Small intestine (tissue), 7 donors: Measurements from ENCODE around the gene CAPN15. TPM values are rescaled to one million over a fixed set of nuclear protein-coding genes. Genes with fewer than 3 reads are reported as not detected.

ENCODE experiments used
- DNase-seq, 2 donors: peaks; one replicate each; pipeline versions ENCODE4 v3.0.0 to v3.0.0-alpha.2; 2013
- FAIRE-seq: peaks from 2 replicates; lab custom pipeline; 2012; peaks lifted over from hg19 to GRCh38; lab: Jason Lieb, UNC
- H3K27ac ChIP-seq, 3 donors: one replicate each; pipeline ENCODE4 v1.5.1; 2013; ENCODE audit warnings: low read length in 2 of 3, mild to moderate bottlenecking in 2 of 3, control low read depth in 1 of 3, inconsistent platforms in 1 of 3, low read depth in 1 of 3, moderate library complexity in 1 of 3
- H3K27me3 ChIP-seq, 3 donors: one replicate each; pipeline ENCODE4 v1.6.1; 2013; ENCODE audit warnings: low read length in 3 of 3, inconsistent platforms in 1 of 3; ENCODE audit not compliant: control insufficient read depth in 3 of 3, insufficient read depth in 3 of 3
- H3K36me3 ChIP-seq, 3 donors: one replicate each; pipeline ENCODE4 v1.6.1; 2013; ENCODE audit warnings: low read length in 3 of 3, inconsistent platforms in 1 of 3, low read depth in 1 of 3, mild to moderate bottlenecking in 1 of 3, moderate library complexity in 1 of 3; ENCODE audit not compliant: control insufficient read depth in 3 of 3, insufficient read depth in 2 of 3
- H3K4me1 ChIP-seq, 3 donors: one replicate each; pipeline ENCODE4 v1.6.1; 2013; ENCODE audit warnings: low read length in 2 of 3, inconsistent platforms in 1 of 3, low read depth in 1 of 3, mild to moderate bottlenecking in 1 of 3, moderate library complexity in 1 of 3; ENCODE audit not compliant: control insufficient read depth in 3 of 3, insufficient read depth in 2 of 3
- H3K4me3 ChIP-seq, 3 donors: one replicate each; pipeline ENCODE4 v1.5.1; 2013; ENCODE audit warnings: low read length in 3 of 3, control low read depth in 1 of 3, inconsistent platforms in 1 of 3, low read depth in 1 of 3, mild to moderate bottlenecking in 1 of 3, moderate library complexity in 1 of 3
- H3K9me3 ChIP-seq, 2 donors: one replicate each; pipeline ENCODE4 v1.6.1; 2013; ENCODE audit warnings: low read depth in 1 of 2, low read length in 1 of 2; ENCODE audit not compliant: control insufficient read depth in 2 of 2, insufficient read depth in 1 of 2
- WGBS, 3 donors: extraction: QIAGEN DNeasy Blood & Tissue Kit; methylation state at CpG; one replicate each; pipeline ENCODE4 v1.1.7; 2013; 5-methylcytosine and 5-hydroxymethylcytosine counted together
- polyA plus RNA-seq, 4 donors: library from polyadenylated mRNA; stranded (reverse) in 3 of 4; unstranded in 1 of 4; fragments of 200-250 nt in 3 of 4; fragments of 120-200 nt in 1 of 4; gene quantifications; one replicate each; pipeline versions ENCODE4 v1.2.1 to v1.2.3, GENCODE V29; 2013
- donor health status: healthy with polysubstance abuse.
- donor health status: control.
- donor health status: control.
- donor health status: Bipolar disorder and iron deficiency.
- donor health status: healthy.

CAPN15 gene
- polyA plus RNA-seq, 4 donors = 51.3 to 105 (median 70.2) TPM

- FAIRE-seq (no peak), DNase-seq (no peak)
- Histone ChIP-seq H3K4me1 (no peaks in the 10 kb centered on the region), H3K27ac (no peak overlapping the region), H3K27me3 (no peaks in the 10 kb centered on the region), H3K4me3 (no peak overlapping the region), H3K9me3 (no peaks in the 10 kb centered on the region), H3K36me3 (peaks cover 16 to 78% (median 28%) of the 10 kb centered on the region in 3 donors)
- WGBS, 3 donors = 97 to 98% (median 97%) methylated on average over 29 to 35 of the region's 35 CpGs
These were observed 24.7 kb downstream of the CAPN15 start for GRCh38 chr16:552171-552570.

GRCh38 chr16:553601-554296 lies 26.2 kb downstream of the CAPN15 start:
- H3K27ac ChIP-seq = no peak overlapping the region
- H3K4me1 ChIP-seq = peaks cover 0 to 1% (median 0%) of the 10 kb centered on the region in 3 donors
- H3K4me3 ChIP-seq = no peak overlapping the region
- 92 to 95% (median 93%) methylated on average over 27 to 33 of the region's 33 CpGs for WGBS, 3 donors
- H3K27me3 ChIP-seq = peaks cover 0 to 12% (median 5%) of the 10 kb centered on the region in 3 donors
- no peak for DNase-seq
- H3K36me3 ChIP-seq = peaks cover 12 to 63% (median 24%) of the 10 kb centered on the region in 3 donors
- no peak for FAIRE-seq
- H3K9me3 ChIP-seq = no peaks in the 10 kb centered on the region

- WGBS, 3 donors = 71 to 85% (median 78%) methylated on average over 11 of the region's 11 CpGs
- H3K36me3 ChIP-seq = peaks cover 12 to 58% (median 24%) of the 10 kb centered on the region in 3 donors
- no peaks in the 10 kb centered on the region for H3K9me3 ChIP-seq
- peaks cover 0 to 7% (median 0%) of the 10 kb centered on the region in 3 donors for H3K4me1 ChIP-seq
- H3K27me3 ChIP-seq = peaks cover 2 to 17% (median 8%) of the 10 kb centered on the region in 3 donors
- no peak for DNase-seq
- H3K4me3 ChIP-seq = no peak overlapping the region
- H3K27ac ChIP-seq = no peak overlapping the region
- no peak for FAIRE-seq
These were observed 26.7 kb downstream of the CAPN15 start for GRCh38 chr16:554297-554621.

- FAIRE-seq (no peak), DNase-seq (peak in 1 of 2 donors; percentile 68)
- Histone ChIP-seq H3K9me3 (no peaks in the 10 kb centered on the region), H3K27ac (no peak overlapping the region), H3K4me1 (peaks cover 0 to 10% (median 0%) of the 10 kb centered on the region in 3 donors), H3K4me3 (no peak overlapping the region), H3K36me3 (peaks cover 12 to 53% (median 19%) of the 10 kb centered on the region in 3 donors), H3K27me3 (peaks cover 2 to 23% (median 8%) of the 10 kb centered on the region in 3 donors)
- 34 to 72% (median 48%) methylated on average over 52 to 54 of the region's 54 CpGs for WGBS, 3 donors
These were observed 27.3 kb downstream of the CAPN15 start for GRCh38 chr16:554640-555365.

- peaks cover 3 to 25% (median 10%) of the 10 kb centered on the region in 3 donors for H3K27me3 ChIP-seq
- FAIRE-seq (no peak), DNase-seq (no peak)
- H3K9me3 ChIP-seq = no peaks in the 10 kb centered on the region
- peaks cover 0 to 10% (median 0%) of the 10 kb centered on the region in 3 donors for H3K4me1 ChIP-seq
- peaks cover 12 to 43% (median 19%) of the 10 kb centered on the region in 3 donors for H3K36me3 ChIP-seq
- WGBS, 3 donors = 66 to 81% (median 77%) methylated on average over 27 to 32 of the region's 32 CpGs
- no peak overlapping the region for H3K27ac ChIP-seq
- no peak overlapping the region for H3K4me3 ChIP-seq
These were observed 28.3 kb downstream of the CAPN15 start for GRCh38 chr16:555528-556473.

DNA sequence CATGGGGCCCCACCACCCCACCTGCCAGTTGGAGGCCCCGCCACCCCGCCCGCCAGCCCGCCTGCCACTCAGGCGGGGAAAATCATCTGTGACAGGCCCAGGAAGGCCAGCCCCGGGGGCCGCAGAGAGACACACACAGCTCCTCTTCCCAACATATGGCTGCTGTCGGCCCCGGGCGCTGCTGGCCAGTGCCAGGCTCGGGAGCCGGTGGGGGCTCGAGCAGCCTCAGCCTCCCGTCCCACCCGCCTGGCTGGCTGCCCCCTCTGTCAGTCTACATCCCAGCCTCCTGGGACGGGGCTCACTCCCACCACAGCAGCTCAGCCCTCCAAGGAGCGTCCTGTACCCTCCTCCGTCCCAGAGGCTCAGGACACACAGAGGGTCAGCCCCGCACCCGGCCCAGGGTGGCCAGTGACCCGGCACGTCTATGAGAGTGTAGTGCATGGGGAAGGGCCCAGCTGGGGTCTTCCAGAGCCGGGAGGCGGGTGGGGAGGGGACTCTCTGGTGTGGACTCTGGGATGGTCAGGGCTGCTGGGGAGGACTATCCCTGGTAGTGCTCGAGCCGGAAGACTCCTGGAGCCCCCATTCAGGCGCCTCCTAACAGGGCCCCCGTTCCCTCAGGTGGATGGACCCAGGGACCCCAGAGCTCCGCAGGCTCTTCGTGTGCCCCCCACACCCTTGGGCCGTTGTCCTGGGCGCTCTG lies 29.1 kb downstream of the CAPN15 start:
- FAIRE-seq = no peak

DNA sequence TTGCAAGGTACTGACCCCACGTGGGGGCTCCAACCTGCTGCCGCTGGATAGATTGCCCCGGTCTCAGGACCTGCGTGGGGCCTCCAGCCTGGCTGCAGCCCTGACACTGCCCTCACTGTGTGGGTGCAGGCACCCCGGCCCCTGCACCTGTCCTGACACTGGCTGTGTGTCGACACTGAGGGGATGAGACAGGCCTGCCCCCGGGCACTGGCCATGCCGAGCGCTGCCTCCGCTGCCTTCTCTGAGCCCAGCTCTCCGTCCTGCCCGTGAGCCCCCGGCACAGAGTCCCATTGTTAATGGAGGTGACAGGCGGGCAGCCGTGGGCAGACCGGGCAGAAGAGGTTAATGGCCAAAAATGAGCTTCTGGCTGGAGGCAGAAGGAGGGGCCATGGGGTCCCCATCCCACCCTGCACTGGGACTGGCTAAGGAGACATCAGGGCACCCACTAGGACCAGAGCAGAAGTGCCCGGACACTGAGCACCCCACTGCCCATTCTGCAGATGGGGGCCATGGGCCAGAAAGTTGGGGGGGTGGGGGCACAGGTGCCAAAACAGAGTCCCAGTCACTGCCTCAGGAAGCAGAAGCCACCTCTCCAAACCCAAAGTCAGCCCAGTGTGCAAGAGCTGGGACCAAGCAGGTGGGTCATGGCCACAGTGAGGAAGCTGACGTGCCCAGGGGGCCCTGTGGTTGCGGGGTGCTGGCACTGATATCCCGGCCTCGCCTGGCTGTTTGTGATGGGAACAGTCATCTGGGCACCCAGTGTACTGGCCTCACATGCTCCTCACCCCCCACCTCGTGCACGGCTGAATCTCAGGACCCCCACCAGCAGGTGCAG lies 30.2 kb downstream of the CAPN15 start:
- Histone ChIP-seq H3K36me3 (peaks cover 0 to 24% (median 7%) of the 10 kb centered on the region in 3 donors), H3K9me3 (no peaks in the 10 kb centered on the region), H3K4me1 (peaks cover 0 to 10% (median 0%) of the 10 kb centered on the region in 3 donors), H3K27ac (no peak overlapping the region), H3K27me3 (peaks cover 13 to 44% (median 15%) of the 10 kb centered on the region in 3 donors), H3K4me3 (no peak overlapping the region)
- WGBS, 3 donors = 72 to 77% (median 74%) methylated on average over 23 of the region's 23 CpGs
- FAIRE-seq (no peak), DNase-seq (no peak)

More for the DNA sequence above, 29.1 kb downstream of the CAPN15 start:
- Histone ChIP-seq H3K4me3 (no peak overlapping the region), H3K36me3 (peaks cover 8 to 34% (median 16%) of the 10 kb centered on the region in 3 donors), H3K9me3 (no peaks in the 10 kb centered on the region), H3K27me3 (peaks cover 10 to 33% (median 13%) of the 10 kb centered on the region in 3 donors), H3K27ac (no peak overlapping the region), H3K4me1 (peaks cover 0 to 10% (median 0%) of the 10 kb centered on the region in 3 donors)
- no peak for DNase-seq
- WGBS, 3 donors = 83 to 87% (median 86%) methylated on average over 21 to 32 of the region's 32 CpGs
